ENCODE measurements around the gene MBP. TPM values are rescaled to one million over a fixed set of nuclear protein-coding genes. Genes with fewer than 3 reads are reported as not detected.
A peak's percentile ranks its signal among the peaks of the same experiment; 100 is the strongest.

Gene MBP
- total and polyA plus RNA-seq, 2 experiments from 2014 or later = 18.4 to 22.9 TPM

DNA sequence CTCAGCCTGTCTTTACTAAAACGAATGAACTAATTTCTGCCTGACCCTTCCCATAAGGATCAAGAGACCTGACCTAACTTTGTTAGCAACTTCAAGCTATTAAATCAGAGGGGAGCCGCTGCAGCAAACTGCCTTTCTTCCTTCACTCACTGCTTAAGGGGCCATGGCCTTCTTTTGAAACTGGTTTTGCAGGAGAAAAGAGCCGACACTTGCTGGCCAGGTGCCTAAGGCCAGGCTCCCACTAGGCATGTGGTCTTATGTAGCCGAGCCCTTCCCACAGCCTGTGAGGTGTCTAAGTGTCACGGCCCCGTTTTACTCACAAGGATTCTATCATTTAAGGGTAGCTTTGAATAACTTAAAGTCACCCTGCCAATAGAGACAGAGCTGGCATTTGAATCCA is 179.4 kb downstream of the MBP start:
- H3K27ac Mint-ChIP-seq = no peak overlapping the region
- Histone ChIP-seq H3K4me1 (ENCODE audit: insufficient read depth) (no peaks in the 10 kb centered on the region), H2AFZ (no peak overlapping the region), H3K9me2 (ENCODE audit: insufficient read depth) (no peaks in the 10 kb centered on the region), H3K79me2 (replicated peaks; ENCODE audit: insufficient read depth) (no peaks in the 10 kb centered on the region), H3K4me2 (no peak overlapping the region), H3K4me3 (no peak overlapping the region), H3K27me3 (ENCODE audit: insufficient read depth) (no peaks in the 10 kb centered on the region), H3K36me3 (ENCODE audit: insufficient read depth) (no peaks in the 10 kb centered on the region), H3K27ac (ENCODE audit: low read depth) (no peak overlapping the region), H4K20me1 (replicated peaks; ENCODE audit: insufficient read depth) (no peaks in the 10 kb centered on the region; the same call in 1 of the 2 replicates), H3F3A (replicated peaks; ENCODE audit: low read depth) (no peaks in the 10 kb centered on the region)
- H3K9me3 Mint-ChIP-seq = no peaks in the 10 kb centered on the region
- DNase-seq (ENCODE audit: low spot score) (no peak), ATAC-seq (peak; percentile 58)
- peaks cover 26% of the 10 kb centered on the region for H3K36me3 Mint-ChIP-seq (ENCODE audit: low read depth)
- peaks cover 2% of the 10 kb centered on the region for H3K27me3 Mint-ChIP-seq (ENCODE audit: insufficient read depth, low read depth, poor library complexity)
- TF ChIP-seq JUNB (IDR thresholded peaks at IDR 0.05; ENCODE audit: unreplicated experiment) = no peak
- TF ChIP-seq, protein P1, sequence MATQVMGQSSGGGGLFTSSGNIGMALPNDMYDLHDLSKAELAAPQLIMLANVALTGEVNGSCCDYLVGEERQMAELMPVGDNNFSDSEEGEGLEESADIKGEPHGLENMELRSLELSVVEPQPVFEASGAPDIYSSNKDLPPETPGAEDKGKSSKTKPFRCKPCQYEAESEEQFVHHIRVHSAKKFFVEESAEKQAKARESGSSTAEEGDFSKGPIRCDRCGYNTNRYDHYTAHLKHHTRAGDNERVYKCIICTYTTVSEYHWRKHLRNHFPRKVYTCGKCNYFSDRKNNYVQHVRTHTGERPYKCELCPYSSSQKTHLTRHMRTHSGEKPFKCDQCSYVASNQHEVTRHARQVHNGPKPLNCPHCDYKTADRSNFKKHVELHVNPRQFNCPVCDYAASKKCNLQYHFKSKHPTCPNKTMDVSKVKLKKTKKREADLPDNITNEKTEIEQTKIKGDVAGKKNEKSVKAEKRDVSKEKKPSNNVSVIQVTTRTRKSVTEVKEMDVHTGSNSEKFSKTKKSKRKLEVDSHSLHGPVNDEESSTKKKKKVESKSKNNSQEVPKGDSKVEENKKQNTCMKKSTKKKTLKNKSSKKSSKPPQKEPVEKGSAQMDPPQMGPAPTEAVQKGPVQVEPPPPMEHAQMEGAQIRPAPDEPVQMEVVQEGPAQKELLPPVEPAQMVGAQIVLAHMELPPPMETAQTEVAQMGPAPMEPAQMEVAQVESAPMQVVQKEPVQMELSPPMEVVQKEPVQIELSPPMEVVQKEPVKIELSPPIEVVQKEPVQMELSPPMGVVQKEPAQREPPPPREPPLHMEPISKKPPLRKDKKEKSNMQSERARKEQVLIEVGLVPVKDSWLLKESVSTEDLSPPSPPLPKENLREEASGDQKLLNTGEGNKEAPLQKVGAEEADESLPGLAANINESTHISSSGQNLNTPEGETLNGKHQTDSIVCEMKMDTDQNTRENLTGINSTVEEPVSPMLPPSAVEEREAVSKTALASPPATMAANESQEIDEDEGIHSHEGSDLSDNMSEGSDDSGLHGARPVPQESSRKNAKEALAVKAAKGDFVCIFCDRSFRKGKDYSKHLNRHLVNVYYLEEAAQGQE (IDR thresholded peaks at IDR 0.05; ENCODE audit: unreplicated experiment) = no peak
- TF ChIP-seq EZH2phosphoT487 (IDR thresholded peaks at IDR 0.05; ENCODE audit: unreplicated experiment) = no peak
- TF ChIP-seq STAT1 (IDR thresholded peaks at IDR 0.05; ENCODE audit: unreplicated experiment) = no peak
- TF ChIP-seq, protein P2, sequence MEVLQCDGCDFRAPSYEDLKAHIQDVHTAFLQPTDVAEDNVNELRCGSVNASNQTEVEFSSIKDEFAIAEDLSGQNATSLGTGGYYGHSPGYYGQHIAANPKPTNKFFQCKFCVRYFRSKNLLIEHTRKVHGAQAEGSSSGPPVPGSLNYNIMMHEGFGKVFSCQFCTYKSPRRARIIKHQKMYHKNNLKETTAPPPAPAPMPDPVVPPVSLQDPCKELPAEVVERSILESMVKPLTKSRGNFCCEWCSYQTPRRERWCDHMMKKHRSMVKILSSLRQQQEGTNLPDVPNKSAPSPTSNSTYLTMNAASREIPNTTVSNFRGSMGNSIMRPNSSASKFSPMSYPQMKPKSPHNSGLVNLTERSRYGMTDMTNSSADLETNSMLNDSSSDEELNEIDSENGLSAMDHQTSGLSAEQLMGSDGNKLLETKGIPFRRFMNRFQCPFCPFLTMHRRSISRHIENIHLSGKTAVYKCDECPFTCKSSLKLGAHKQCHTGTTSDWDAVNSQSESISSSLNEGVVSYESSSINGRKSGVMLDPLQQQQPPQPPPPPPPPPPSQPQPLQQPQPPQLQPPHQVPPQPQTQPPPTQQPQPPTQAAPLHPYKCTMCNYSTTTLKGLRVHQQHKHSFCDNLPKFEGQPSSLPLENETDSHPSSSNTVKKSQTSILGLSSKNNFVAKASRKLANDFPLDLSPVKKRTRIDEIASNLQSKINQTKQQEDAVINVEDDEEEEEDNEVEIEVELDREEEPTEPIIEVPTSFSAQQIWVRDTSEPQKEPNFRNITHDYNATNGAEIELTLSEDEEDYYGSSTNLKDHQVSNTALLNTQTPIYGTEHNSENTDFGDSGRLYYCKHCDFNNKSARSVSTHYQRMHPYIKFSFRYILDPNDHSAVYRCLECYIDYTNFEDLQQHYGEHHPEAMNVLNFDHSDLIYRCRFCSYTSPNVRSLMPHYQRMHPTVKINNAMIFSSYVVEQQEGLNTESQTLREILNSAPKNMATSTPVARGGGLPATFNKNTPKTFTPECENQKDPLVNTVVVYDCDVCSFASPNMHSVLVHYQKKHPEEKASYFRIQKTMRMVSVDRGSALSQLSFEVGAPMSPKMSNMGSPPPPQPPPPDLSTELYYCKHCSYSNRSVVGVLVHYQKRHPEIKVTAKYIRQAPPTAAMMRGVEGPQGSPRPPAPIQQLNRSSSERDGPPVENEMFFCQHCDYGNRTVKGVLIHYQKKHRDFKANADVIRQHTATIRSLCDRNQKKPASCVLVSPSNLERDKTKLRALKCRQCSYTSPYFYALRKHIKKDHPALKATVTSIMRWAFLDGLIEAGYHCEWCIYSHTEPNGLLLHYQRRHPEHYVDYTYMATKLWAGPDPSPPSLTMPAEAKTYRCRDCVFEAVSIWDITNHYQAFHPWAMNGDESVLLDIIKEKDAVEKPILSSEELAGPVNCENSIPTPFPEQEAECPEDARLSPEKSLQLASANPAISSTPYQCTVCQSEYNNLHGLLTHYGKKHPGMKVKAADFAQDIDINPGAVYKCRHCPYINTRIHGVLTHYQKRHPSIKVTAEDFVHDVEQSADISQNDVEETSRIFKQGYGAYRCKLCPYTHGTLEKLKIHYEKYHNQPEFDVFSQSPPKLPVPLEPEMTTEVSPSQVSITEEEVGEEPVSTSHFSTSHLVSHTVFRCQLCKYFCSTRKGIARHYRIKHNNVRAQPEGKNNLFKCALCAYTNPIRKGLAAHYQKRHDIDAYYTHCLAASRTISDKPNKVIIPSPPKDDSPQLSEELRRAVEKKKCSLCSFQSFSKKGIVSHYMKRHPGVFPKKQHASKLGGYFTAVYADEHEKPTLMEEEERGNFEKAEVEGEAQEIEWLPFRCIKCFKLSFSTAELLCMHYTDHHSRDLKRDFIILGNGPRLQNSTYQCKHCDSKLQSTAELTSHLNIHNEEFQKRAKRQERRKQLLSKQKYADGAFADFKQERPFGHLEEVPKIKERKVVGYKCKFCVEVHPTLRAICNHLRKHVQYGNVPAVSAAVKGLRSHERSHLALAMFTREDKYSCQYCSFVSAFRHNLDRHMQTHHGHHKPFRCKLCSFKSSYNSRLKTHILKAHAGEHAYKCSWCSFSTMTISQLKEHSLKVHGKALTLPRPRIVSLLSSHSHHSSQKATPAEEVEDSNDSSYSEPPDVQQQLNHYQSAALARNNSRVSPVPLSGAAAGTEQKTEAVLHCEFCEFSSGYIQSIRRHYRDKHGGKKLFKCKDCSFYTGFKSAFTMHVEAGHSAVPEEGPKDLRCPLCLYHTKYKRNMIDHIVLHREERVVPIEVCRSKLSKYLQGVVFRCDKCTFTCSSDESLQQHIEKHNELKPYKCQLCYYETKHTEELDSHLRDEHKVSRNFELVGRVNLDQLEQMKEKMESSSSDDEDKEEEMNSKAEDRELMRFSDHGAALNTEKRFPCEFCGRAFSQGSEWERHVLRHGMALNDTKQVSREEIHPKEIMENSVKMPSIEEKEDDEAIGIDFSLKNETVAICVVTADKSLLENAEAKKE (CRISPR knock-in tag; IDR thresholded peaks at IDR 0.05) = no peak
- TF ChIP-seq CREB1 (CRISPR knock-in tag; IDR thresholded peaks at IDR 0.05; ENCODE audit: low read depth) = no peak
- TF ChIP-seq EZH2 (IDR thresholded peaks at IDR 0.05; ENCODE audit: low read depth, unreplicated experiment) = no peak
- TF ChIP-seq, protein P3, sequence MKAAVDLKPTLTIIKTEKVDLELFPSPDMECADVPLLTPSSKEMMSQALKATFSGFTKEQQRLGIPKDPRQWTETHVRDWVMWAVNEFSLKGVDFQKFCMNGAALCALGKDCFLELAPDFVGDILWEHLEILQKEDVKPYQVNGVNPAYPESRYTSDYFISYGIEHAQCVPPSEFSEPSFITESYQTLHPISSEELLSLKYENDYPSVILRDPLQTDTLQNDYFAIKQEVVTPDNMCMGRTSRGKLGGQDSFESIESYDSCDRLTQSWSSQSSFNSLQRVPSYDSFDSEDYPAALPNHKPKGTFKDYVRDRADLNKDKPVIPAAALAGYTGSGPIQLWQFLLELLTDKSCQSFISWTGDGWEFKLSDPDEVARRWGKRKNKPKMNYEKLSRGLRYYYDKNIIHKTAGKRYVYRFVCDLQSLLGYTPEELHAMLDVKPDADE (IDR thresholded peaks at IDR 0.05) = no peak
- TF ChIP-seq, protein P4, sequence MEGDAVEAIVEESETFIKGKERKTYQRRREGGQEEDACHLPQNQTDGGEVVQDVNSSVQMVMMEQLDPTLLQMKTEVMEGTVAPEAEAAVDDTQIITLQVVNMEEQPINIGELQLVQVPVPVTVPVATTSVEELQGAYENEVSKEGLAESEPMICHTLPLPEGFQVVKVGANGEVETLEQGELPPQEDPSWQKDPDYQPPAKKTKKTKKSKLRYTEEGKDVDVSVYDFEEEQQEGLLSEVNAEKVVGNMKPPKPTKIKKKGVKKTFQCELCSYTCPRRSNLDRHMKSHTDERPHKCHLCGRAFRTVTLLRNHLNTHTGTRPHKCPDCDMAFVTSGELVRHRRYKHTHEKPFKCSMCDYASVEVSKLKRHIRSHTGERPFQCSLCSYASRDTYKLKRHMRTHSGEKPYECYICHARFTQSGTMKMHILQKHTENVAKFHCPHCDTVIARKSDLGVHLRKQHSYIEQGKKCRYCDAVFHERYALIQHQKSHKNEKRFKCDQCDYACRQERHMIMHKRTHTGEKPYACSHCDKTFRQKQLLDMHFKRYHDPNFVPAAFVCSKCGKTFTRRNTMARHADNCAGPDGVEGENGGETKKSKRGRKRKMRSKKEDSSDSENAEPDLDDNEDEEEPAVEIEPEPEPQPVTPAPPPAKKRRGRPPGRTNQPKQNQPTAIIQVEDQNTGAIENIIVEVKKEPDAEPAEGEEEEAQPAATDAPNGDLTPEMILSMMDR (conservative IDR thresholded peaks at IDR 0.05; ENCODE audit: low read depth in 2 of 2) = no peak
- no peak for TF ChIP-seq ZNF114 (CRISPR knock-in tag; IDR thresholded peaks at IDR 0.05)
- TF ChIP-seq NANOG (IDR thresholded peaks at IDR 0.05; ENCODE audit: borderline replicate concordance) = no peak
- TF ChIP-seq POLR2AphosphoS5 (IDR thresholded peaks at IDR 0.05; ENCODE audit: low read depth) = no peak
- TF ChIP-seq ZNF331 (CRISPR knock-in tag; IDR thresholded peaks at IDR 0.05; ENCODE audit: low read depth) = no peak
- no peak overlapping the region for H3K4me3 Mint-ChIP-seq
- H3K4me1 Mint-ChIP-seq = peaks cover 10% of the 10 kb centered on the region; the same call in 1 of the 3 replicates

Measured in GM23338 (cell line).